ENCODE measurements around the gene CES1.

DNA sequence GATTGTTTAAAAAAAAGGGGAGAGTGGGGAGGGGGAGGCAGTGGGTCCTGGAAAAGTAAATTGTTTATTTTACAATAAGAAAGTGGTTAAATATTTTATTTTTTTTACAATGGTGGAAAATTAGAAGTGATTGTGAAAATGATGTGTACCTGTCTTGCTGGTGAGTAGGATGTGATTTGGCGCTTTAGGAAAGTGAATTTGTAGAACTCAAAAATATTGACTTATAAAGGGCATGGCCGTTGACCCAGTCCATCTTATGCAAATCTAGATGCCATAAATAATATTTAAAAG, 10.2 kb upstream of the CES1 start:
- TF ChIP-seq, protein P1, sequence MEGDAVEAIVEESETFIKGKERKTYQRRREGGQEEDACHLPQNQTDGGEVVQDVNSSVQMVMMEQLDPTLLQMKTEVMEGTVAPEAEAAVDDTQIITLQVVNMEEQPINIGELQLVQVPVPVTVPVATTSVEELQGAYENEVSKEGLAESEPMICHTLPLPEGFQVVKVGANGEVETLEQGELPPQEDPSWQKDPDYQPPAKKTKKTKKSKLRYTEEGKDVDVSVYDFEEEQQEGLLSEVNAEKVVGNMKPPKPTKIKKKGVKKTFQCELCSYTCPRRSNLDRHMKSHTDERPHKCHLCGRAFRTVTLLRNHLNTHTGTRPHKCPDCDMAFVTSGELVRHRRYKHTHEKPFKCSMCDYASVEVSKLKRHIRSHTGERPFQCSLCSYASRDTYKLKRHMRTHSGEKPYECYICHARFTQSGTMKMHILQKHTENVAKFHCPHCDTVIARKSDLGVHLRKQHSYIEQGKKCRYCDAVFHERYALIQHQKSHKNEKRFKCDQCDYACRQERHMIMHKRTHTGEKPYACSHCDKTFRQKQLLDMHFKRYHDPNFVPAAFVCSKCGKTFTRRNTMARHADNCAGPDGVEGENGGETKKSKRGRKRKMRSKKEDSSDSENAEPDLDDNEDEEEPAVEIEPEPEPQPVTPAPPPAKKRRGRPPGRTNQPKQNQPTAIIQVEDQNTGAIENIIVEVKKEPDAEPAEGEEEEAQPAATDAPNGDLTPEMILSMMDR (IDR thresholded peaks at IDR 0.05; ENCODE audit: low read length) = no peak
- no peak for TF ChIP-seq EZH2 (IDR thresholded peaks at IDR 0.05; ENCODE audit: borderline replicate concordance, low read length)

Data from OCI-LY1 (cell line).